HepG2 (cell line): ENCODE data around the gene ARHGAP30. TPM values are rescaled to one million over a fixed set of nuclear protein-coding genes. Genes with fewer than 3 reads are reported as not detected.

Source experiments
- ATM ChIP-seq: fragments of 450-650 bp; IDR thresholded peaks from 2 replicates; pipeline ENCODE4 v1.7.1; 2017; ENCODE audit warnings: mild to moderate bottlenecking, borderline replicate concordance
- RAD51 ChIP-seq: fragments of 450-650 bp; IDR thresholded peaks from 2 replicates; pipeline ENCODE4 v1.6.1; 2016; ENCODE audit warnings: borderline replicate concordance
- ZNF678 ChIP-seq: sonication (generic); formaldehyde crosslinking; IDR thresholded peaks from 2 replicates; pipeline ENCODE4 v1.4.0; 2020; ENCODE audit warnings: mild to moderate bottlenecking, missing genetic modification reagents
- ZSCAN20 ChIP-seq: sonication (generic); formaldehyde crosslinking; IDR thresholded peaks from 2 replicates; pipeline ENCODE4 v1.4.0; 2020; ENCODE audit warnings: missing genetic modification reagents, mild to moderate bottlenecking, borderline replicate concordance
- polyA plus RNA-seq, 8 experiments: library from polyadenylated mRNA; depleted of rRNA in 3 of 8; stranded (reverse) in 7 of 8; unstranded in 1 of 8; fragments of >200 nt; fragmentation: Illumina TruSeq in 4 of 8; extraction: Trizol in 4 of 8; gene quantifications; 2 replicates each; pipeline versions ENCODE4 v1.2.1 to v1.2.3, GENCODE V29; 2011 to 2016; ENCODE audit warnings: low read depth in 4 of 8, missing spikeins in 1 of 8, mixed read lengths in 1 of 8; ENCODE audit not compliant: insufficient read depth in 1 of 8
- total RNA-seq, 5 experiments: library from RNA; depleted of rRNA; stranded (reverse); fragments of >200 nt; fragmentation: Illumina TruSeq; extraction: Trizol; gene quantifications; 2 replicates each; pipeline ENCODE4 v1.2.3, GENCODE V29; 2016; ENCODE audit warnings: low read depth in 1 of 5
- TF ChIP-seq, protein P1 (sequence below), 2 experiments: fragments of 450-650 bp in 1 of 2; sonication (generic) in 1 of 2; formaldehyde crosslinking in 1 of 2; IDR thresholded peaks; 2 replicates each; pipeline versions ENCODE4 v1.6.1 to v1.8.0; 2016 to 2022; ENCODE audit warnings: antibody characterized with exemption in 1 of 2, mild to moderate bottlenecking in 1 of 2, missing genetic modification reagents in 1 of 2

The ARHGAP30 gene
- total and polyA plus RNA-seq, 2 of the 13 experiments (the other 11 are each of a cell fraction or from before 2014, with no cell fraction given), result 0.13 to 0.20 TPM

DNA sequence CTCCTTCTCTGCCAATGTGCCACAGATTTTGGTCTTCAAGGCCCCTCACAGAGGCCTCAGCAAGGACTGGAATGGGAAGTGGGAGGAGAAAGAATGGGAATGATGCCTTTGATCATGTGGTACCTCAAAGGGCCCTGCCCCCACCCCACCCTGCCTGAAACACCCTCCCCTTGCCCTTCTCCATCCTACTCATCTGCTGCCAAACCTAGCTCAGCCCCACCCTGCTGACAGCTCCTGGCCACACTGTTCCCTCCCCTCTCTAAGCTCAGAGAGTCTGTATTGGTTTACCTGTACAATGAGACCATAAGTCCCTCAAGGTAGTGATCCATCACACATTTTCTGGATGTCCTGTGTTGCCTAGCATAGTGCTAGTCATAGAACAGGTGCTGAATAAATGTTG is 6.7 kb upstream of the ARHGAP30 start (continued):
- TF ChIP-seq, protein P1, sequence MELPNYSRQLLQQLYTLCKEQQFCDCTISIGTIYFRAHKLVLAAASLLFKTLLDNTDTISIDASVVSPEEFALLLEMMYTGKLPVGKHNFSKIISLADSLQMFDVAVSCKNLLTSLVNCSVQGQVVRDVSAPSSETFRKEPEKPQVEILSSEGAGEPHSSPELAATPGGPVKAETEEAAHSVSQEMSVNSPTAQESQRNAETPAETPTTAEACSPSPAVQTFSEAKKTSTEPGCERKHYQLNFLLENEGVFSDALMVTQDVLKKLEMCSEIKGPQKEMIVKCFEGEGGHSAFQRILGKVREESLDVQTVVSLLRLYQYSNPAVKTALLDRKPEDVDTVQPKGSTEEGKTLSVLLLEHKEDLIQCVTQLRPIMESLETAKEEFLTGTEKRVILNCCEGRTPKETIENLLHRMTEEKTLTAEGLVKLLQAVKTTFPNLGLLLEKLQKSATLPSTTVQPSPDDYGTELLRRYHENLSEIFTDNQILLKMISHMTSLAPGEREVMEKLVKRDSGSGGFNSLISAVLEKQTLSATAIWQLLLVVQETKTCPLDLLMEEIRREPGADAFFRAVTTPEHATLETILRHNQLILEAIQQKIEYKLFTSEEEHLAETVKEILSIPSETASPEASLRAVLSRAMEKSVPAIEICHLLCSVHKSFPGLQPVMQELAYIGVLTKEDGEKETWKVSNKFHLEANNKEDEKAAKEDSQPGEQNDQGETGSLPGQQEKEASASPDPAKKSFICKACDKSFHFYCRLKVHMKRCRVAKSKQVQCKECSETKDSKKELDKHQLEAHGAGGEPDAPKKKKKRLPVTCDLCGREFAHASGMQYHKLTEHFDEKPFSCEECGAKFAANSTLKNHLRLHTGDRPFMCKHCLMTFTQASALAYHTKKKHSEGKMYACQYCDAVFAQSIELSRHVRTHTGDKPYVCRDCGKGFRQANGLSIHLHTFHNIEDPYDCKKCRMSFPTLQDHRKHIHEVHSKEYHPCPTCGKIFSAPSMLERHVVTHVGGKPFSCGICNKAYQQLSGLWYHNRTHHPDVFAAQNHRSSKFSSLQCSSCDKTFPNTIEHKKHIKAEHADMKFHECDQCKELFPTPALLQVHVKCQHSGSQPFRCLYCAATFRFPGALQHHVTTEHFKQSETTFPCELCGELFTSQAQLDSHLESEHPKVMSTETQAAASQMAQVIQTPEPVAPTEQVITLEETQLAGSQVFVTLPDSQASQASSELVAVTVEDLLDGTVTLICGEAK (IDR thresholded peaks at IDR 0.05), result no peak
- TF ChIP-seq, protein P1 (CRISPR knock-in tag; IDR thresholded peaks at IDR 0.05), result no peak
- no peak for TF ChIP-seq ATM
- no peak for TF ChIP-seq ZSCAN20 (CRISPR knock-in tag)
- no peak for TF ChIP-seq RAD51
- no peak for TF ChIP-seq ZNF678 (CRISPR knock-in tag)
- TF ChIP-seq, all 625 proteins: peak for 0
